HepG2 (cell line): ENCODE data around the gene P3H2. TPM values are rescaled to one million over a fixed set of nuclear protein-coding genes. Genes with fewer than 3 reads are reported as not detected.

Experiments
- ATAC-seq: fragments of 200-7000 bp; cut with Tn5 transposase; 3 replicates; pipeline ENCODE4 v1.9.1; 2020; ENCODE audit warnings: mild to moderate bottlenecking, moderate library complexity
- BruUV-seq: library from RNA; stranded (reverse); fragments of 400-500 nt; replicated peaks from 2 replicates; lab custom pipeline; 2021; lab: Mats Ljungman, UMichigan
- CTCF ChIA-PET: fragments of 300-600 bp; formaldehyde crosslinking; extraction: SDS; loops from one replicate; lab custom pipeline; 2021; ENCODE audit warnings: low total read pairs, inconsistent platforms, low intra/inter-chr PET ratio; lab: Yijun Ruan, JAX
- POLR2A ChIA-PET: fragments of 350-600 bp; sonication (Branson Sonifier 250); formaldehyde crosslinking; loops from one replicate; lab custom pipeline; 2020; ENCODE audit warnings: antibody characterized with exemption, inconsistent platforms; lab: Yijun Ruan, JAX
- DNase-seq: peaks from one replicate; pipeline ENCODE4 v3.0.0-alpha.2; 2015; ENCODE audit warnings: low spot score
- FAIRE-seq: peaks from 3 replicates; lab custom pipeline; 2011; peaks lifted over from hg19 to GRCh38; lab: Jason Lieb, UNC
- H2AFZ ChIP-seq: one replicate; pipeline ENCODE4 v1.6.1; 2011; ENCODE audit warnings: low read length, inconsistent platforms
- H3K27ac ChIP-seq: fragments of 300-600 bp; 3 replicates; pipeline ENCODE4 v1.8.0; 2011; ENCODE audit warnings: mixed run types, mild to moderate bottlenecking, mixed read lengths, low read length, inconsistent platforms; ENCODE audit not compliant: insufficient read depth; ENCODE audit errors: extremely low read length
- H3K27me3 ChIP-seq, 2 experiments: fragments of 200-600 bp in 1 of 2; 2 replicates in 1 of 2; 3 replicates in 1 of 2; pipeline versions ENCODE4 v1.6.0 to v1.8.0; 2011; ENCODE audit warnings: low read length in 2 of 2, mild to moderate bottlenecking in 2 of 2, moderate library complexity in 2 of 2, inconsistent platforms in 1 of 2; ENCODE audit not compliant: insufficient read depth in 2 of 2, control insufficient read depth in 1 of 2
- H3K36me3 ChIP-seq, 2 experiments: fragments of 200-600 bp in 1 of 2; replicated peaks in 1 of 2; 2 replicates in 1 of 2; 3 replicates in 1 of 2; pipeline versions ENCODE4 v1.5.1 to v1.8.0; 2011; ENCODE audit warnings: low read length in 2 of 2, inconsistent platforms in 1 of 2; ENCODE audit not compliant: insufficient read depth in 2 of 2, control insufficient read depth in 1 of 2
- H3K4me1 ChIP-seq: 2 replicates; pipeline ENCODE4 v1.5.1; 2012; ENCODE audit warnings: low read length, inconsistent platforms; ENCODE audit not compliant: insufficient read depth
- H3K4me2 ChIP-seq: 2 replicates; pipeline ENCODE4 v1.6.0; 2011; ENCODE audit warnings: low read depth, low read length, inconsistent platforms
- H3K4me3 ChIP-seq, 3 experiments: fragments of 200-600 bp in 1 of 3; sonication (generic), shearing (Covaris generic) in 1 of 3; replicated peaks in 1 of 3; 2 replicates each; pipeline ENCODE4 v1.5.1; 2011 to 2016; ENCODE audit warnings: low read length in 3 of 3, inconsistent platforms in 2 of 3, low read depth in 2 of 3, mild to moderate bottlenecking in 2 of 3, control low read depth in 1 of 3, mixed read lengths in 1 of 3; ENCODE audit not compliant: insufficient read depth in 1 of 3
- H3K79me2 ChIP-seq: one replicate; pipeline ENCODE4 v1.6.1; 2011; ENCODE audit warnings: low read length, inconsistent platforms; ENCODE audit not compliant: insufficient read depth
- H3K9ac ChIP-seq: 2 replicates; pipeline ENCODE4 v1.6.0; 2011; ENCODE audit warnings: mild to moderate bottlenecking, low read depth, low read length, inconsistent platforms; ENCODE audit not compliant: insufficient read depth
- H3K9me3 ChIP-seq: 2 replicates; pipeline ENCODE4 v1.5.1; 2012; ENCODE audit warnings: mild to moderate bottlenecking, low read length
- H4K20me1 ChIP-seq: 2 replicates; pipeline ENCODE4 v1.6.0; 2011; ENCODE audit warnings: inconsistent platforms, mild to moderate bottlenecking, low read length, moderate library complexity; ENCODE audit not compliant: insufficient read depth
- ARID2 ChIP-seq: sonication (generic); formaldehyde crosslinking; IDR thresholded peaks from 2 replicates; pipeline ENCODE4 v1.8.1; 2022; ENCODE audit warnings: mild to moderate bottlenecking, missing genetic modification reagents, borderline replicate concordance
- ATM ChIP-seq: fragments of 450-650 bp; IDR thresholded peaks from 2 replicates; pipeline ENCODE4 v1.7.1; 2017; ENCODE audit warnings: mild to moderate bottlenecking, borderline replicate concordance
- BRD4 ChIP-seq: sonication (generic); formaldehyde crosslinking; IDR thresholded peaks from 2 replicates; pipeline ENCODE4 v1.4.0; 2020; ENCODE audit warnings: missing genetic modification reagents
- HDAC2 ChIP-seq: sonication (generic); formaldehyde crosslinking; IDR thresholded peaks from 2 replicates; pipeline ENCODE4 v1.4.0; 2020; ENCODE audit warnings: missing genetic modification reagents
- RCOR2 ChIP-seq: IDR thresholded peaks from 2 replicates; pipeline ENCODE4 v1.6.1; 2016; ENCODE audit warnings: missing biosample characterization, missing genetic modification reagents
- SRSF9 ChIP-seq: fragments of 200-400 bp; formaldehyde crosslinking; IDR thresholded peaks from 2 replicates; pipeline ENCODE4 v1.6.1; 2018; ENCODE audit warnings: borderline replicate concordance, mild to moderate bottlenecking, low read depth, low read length; ENCODE audit not compliant: insufficient read depth, poor library complexity, severe bottlenecking
- TAF1 ChIP-seq: sonication (generic); formaldehyde crosslinking; IDR thresholded peaks from 2 replicates; pipeline ENCODE4 v1.4.0; 2020; ENCODE audit warnings: missing genetic modification reagents
- ZBTB40 ChIP-seq, 2 experiments: fragments of 450-650 bp in 1 of 2; sonication (generic) in 1 of 2; formaldehyde crosslinking in 1 of 2; IDR thresholded peaks; 2 replicates each; pipeline versions ENCODE4 v1.6.1 to v1.8.0; 2016 to 2022; ENCODE audit warnings: antibody characterized with exemption in 1 of 2, mild to moderate bottlenecking in 1 of 2, missing genetic modification reagents in 1 of 2
- WGBS: methylation state at CpG from one replicate; pipeline ENCODE4 v1.1.6; 2017; ENCODE audit warnings: low lambda C conversion rate; 5-methylcytosine and 5-hydroxymethylcytosine counted together
- in situ Hi-C: cut with HindIII; loops from 2 replicates; pipeline ENCODE4 v1.10.0; 2017; ENCODE audit warnings: low pct_unique_long_range_greater_than_20kb; ENCODE audit not compliant: extremely low pct_ligation_motif_present
- intact Hi-C: fragments of 100-400 bp; cut with micrococcal nuclease; formaldehyde crosslinking; loops from one replicate; pipeline ENCODE4 v1.10.0; 2022; ENCODE audit not compliant: unreplicated experiment
- polyA plus RNA-seq, 8 experiments: library from polyadenylated mRNA; depleted of rRNA in 3 of 8; stranded (reverse) in 7 of 8; unstranded in 1 of 8; fragments of >200 nt; fragmentation: Illumina TruSeq in 4 of 8; extraction: Trizol in 4 of 8; gene quantifications; 2 replicates each; pipeline versions ENCODE4 v1.2.1 to v1.2.3, GENCODE V29; 2011 to 2016; ENCODE audit warnings: low read depth in 4 of 8, missing spikeins in 1 of 8, mixed read lengths in 1 of 8; ENCODE audit not compliant: insufficient read depth in 1 of 8
- total RNA-seq, 5 experiments: library from RNA; depleted of rRNA; stranded (reverse); fragments of >200 nt; fragmentation: Illumina TruSeq; extraction: Trizol; gene quantifications; 2 replicates each; pipeline ENCODE4 v1.2.3, GENCODE V29; 2016; ENCODE audit warnings: low read depth in 1 of 5

P3H2 gene
- total and polyA plus RNA-seq, 2 of the 13 experiments (the other 11 are each of a cell fraction or from before 2014, with no cell fraction given) = not detected

GRCh38 chr3:190130696-190131095 is 10.0 kb upstream of the P3H2 start:
- no peaks in the 10 kb centered on the region for H3K9me3 ChIP-seq
- H3K27ac ChIP-seq = no peak overlapping the region
- H2AFZ ChIP-seq = no peak overlapping the region
- no peak overlapping the region for H3K4me2 ChIP-seq
- DNase-seq (no peak), ATAC-seq (no peak), FAIRE-seq (no peak)
- no peaks in the 10 kb centered on the region for H3K79me2 ChIP-seq
- no peak overlapping the region for H3K9ac ChIP-seq
- no peak overlapping the region for H3K4me3 ChIP-seq
- no peaks in the 10 kb centered on the region for H3K27me3 ChIP-seq
- 15% methylated on average over 6 of the region's 6 CpGs for WGBS
- H3K36me3 ChIP-seq = no peaks in the 10 kb centered on the region
- no peaks in the 10 kb centered on the region for H4K20me1 ChIP-seq
- H3K4me1 ChIP-seq = no peaks in the 10 kb centered on the region
- in situ Hi-C loops (no loop called here), intact Hi-C loops (no loop called here)
- TF ChIP-seq RCOR2 = no peak
- TF ChIP-seq ARID2 (CRISPR knock-in tag) = no peak
- TF ChIP-seq HDAC2 (CRISPR knock-in tag) = no peak
- no peak for TF ChIP-seq SRSF9
- TF ChIP-seq BRD4 (CRISPR knock-in tag) = no peak
- no peak for TF ChIP-seq TAF1
- no peak for TF ChIP-seq ZBTB40 (IDR thresholded peaks at IDR 0.05)
- no peak for TF ChIP-seq ZBTB40 (CRISPR knock-in tag; IDR thresholded peaks at IDR 0.05)
- no peak for TF ChIP-seq ATM
- CTCF ChIA-PET = no interaction called here
- POLR2A ChIA-PET = no interaction called here
- no TSS peak for BruUV-seq
